Common myeloid progenitor, CD34-positive (primary cell): ENCODE measurements around the gene GSTP1.

Source experiments
- CTCF ChIA-PET: fragments of 350-600 bp; sonication (Branson Sonifier 250); formaldehyde crosslinking; loops from one replicate; lab custom pipeline; 2021; ENCODE audit warnings: antibody characterized with exemption; lab: Charles Lee
- POLR2A ChIA-PET: fragments of 350-600 bp; sonication (Branson Sonifier 250); formaldehyde crosslinking; loops from one replicate; lab custom pipeline; 2021; ENCODE audit warnings: antibody characterized with exemption; lab: Charles Lee
- DNase-seq, 3 donors: peaks; one replicate each; pipeline versions ENCODE4 v3.0.0 to v3.0.0-alpha.2; 2013
- H3K27ac ChIP-seq, 2 experiments: 1 replicate in 1 of 2; 2 replicates in 1 of 2; pipeline ENCODE4 v1.7.0; 2013; ENCODE audit warnings: inconsistent platforms in 2 of 2, low read length in 2 of 2, mild to moderate bottlenecking in 2 of 2, low read depth in 1 of 2, moderate library complexity in 1 of 2; ENCODE audit not compliant: severe bottlenecking in 2 of 2, insufficient read depth in 1 of 2, poor library complexity in 1 of 2
- H3K27me3 ChIP-seq, 5 experiments: replicated peaks in 2 of 5; 1 replicate in 3 of 5; 2 replicates in 2 of 5; pipeline versions ENCODE4 v1.6.1 to v1.7.0; 2013; ENCODE audit warnings: low read length in 4 of 5, mild to moderate bottlenecking in 2 of 5, moderate library complexity in 2 of 5, inconsistent platforms in 1 of 5; ENCODE audit not compliant: insufficient read depth in 5 of 5, control insufficient read depth in 4 of 5
- H3K36me3 ChIP-seq, 4 experiments: 1 replicate in 2 of 4; 2 replicates in 2 of 4; pipeline versions ENCODE4 v1.6.1 to v1.7.0; 2013; ENCODE audit warnings: low read length in 3 of 4, control low read depth in 1 of 4, mild to moderate bottlenecking in 1 of 4; ENCODE audit not compliant: control insufficient read depth in 4 of 4, insufficient read depth in 4 of 4
- H3K4me1 ChIP-seq, 4 experiments: 1 replicate in 3 of 4; 2 replicates in 1 of 4; pipeline versions ENCODE4 v1.6.1 to v1.7.1; 2013; ENCODE audit warnings: low read length in 3 of 4, mild to moderate bottlenecking in 3 of 4, control low read depth in 1 of 4, inconsistent platforms in 1 of 4, moderate library complexity in 1 of 4; ENCODE audit not compliant: control insufficient read depth in 4 of 4, insufficient read depth in 4 of 4; ENCODE audit errors: control extremely low read depth in 1 of 4
- H3K4me3 ChIP-seq, 7 experiments: 1 replicate in 4 of 7; 2 replicates in 3 of 7; pipeline versions ENCODE4 v1.5.1 to v1.7.0; 2013; ENCODE audit warnings: mild to moderate bottlenecking in 7 of 7, low read length in 6 of 7, moderate library complexity in 6 of 7, inconsistent platforms in 2 of 7, low read depth in 2 of 7, control low read depth in 1 of 7; ENCODE audit not compliant: insufficient read depth in 4 of 7, control insufficient read depth in 1 of 7; ENCODE audit errors: extremely low read depth in 1 of 7
- H3K9me3 ChIP-seq, 5 experiments: 1 replicate in 4 of 5; 2 replicates in 1 of 5; pipeline versions ENCODE4 v1.6.1 to v1.7.1; 2013; ENCODE audit warnings: low read length in 4 of 5, mild to moderate bottlenecking in 2 of 5, inconsistent platforms in 1 of 5, low read depth in 1 of 5, moderate library complexity in 1 of 5; ENCODE audit not compliant: control insufficient read depth in 4 of 5, insufficient read depth in 2 of 5; ENCODE audit errors: control extremely low read depth in 1 of 5
- WGBS: methylation state at CpG from one replicate; pipeline ENCODE4 v1.1.5; 2013; ENCODE audit not compliant: insufficient coverage; 5-methylcytosine and 5-hydroxymethylcytosine counted together

GSTP1 gene

DNA sequence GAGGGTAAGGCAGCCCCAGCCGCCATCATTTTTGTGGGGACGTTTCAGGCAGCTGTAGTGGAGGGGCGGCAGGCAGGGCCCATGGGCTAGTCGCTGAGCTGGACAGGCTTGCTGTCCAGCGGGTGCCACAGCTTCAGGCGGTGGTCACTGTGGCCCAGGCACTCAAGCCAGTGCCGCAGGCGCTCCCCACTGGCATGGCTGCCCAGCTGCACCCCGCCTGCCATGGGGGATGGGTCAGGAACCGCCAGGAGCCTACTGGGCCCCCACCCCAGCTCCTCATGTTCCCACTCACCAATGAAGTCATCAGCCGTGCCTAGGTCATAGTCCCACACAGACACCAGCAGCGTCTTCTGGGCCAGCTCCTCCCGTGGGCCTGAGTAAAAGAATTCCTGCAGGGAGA lies 29.1 kb downstream of the GSTP1 start:
- Histone ChIP-seq H3K4me3 (no peak overlapping the region), H3K27me3 (no peaks in the 10 kb centered on the region), H3K36me3 (peaks cover 2 to 52% (median 31%) of the 10 kb centered on the region in 4 experiments), H3K4me1 (peaks cover 0 to 37% (median 34%) of the 10 kb centered on the region in 4 experiments), H3K9me3 (no peaks in the 10 kb centered on the region), H3K27ac (no peak overlapping the region)
- CTCF ChIA-PET = interaction anchor here (0.8 to 8.7 kb wide), 4 partner anchors 17 to 188 kb away, joined by 3 to 81 read pairs (median 11); partner anchors contain the start of genes GSTP1 and NUDT8
- WGBS = 95% methylated on average over 10 of the region's 13 CpGs
- no peak for DNase-seq
- POLR2A ChIA-PET = no interaction called here

DNA sequence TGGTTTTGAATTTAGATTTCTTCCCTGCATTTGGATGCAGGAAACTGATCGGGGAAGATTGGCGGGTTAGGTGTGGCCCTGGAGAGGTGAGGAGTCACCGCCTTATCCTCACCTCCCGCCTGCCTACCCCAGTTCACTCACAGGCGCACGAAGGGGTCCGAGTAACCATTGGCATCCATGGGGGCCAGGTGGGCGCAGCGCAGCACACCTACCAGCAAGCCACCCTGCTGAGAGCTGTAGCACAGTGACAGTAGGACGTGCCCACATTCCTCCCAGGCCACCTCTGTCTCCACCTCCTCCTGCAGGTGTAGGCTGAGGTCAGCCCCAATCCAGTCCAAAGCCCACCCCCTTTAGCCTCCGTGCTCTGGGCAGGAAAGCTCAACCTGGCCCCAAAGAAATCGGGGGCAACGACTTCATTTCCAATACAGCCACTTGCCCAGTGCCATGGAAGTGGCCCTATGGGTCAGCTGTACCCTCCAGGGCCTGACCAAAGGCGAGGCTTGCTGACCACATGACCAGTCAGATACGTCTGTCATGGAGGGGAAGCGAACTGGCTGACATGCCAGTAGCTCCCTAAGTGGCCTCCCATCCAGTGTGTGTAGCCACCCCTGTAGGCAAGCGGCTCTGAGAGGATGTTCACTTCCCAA lies 29.8 kb downstream of the GSTP1 start:
- peak overlapping the region; percentile 28 to 74 for H3K27ac ChIP-seq
- peak overlapping the region in 3 of 7 experiments; percentile 36 to 71 (median 58) for H3K4me3 ChIP-seq
- peaks cover 0 to 33% (median 32%) of the 10 kb centered on the region in 4 experiments for H3K4me1 ChIP-seq
- CTCF ChIA-PET = interaction anchor here (0.8 to 8.7 kb wide), 12 partner anchors 9 to 187 kb away, joined by 3 to 81 read pairs (median 4); partner anchors contain the start of genes GSTP1 and NUDT8
- H3K36me3 ChIP-seq = peaks cover 2 to 48% (median 31%) of the 10 kb centered on the region in 4 experiments
- H3K9me3 ChIP-seq = no peaks in the 10 kb centered on the region
- H3K27me3 ChIP-seq = no peaks in the 10 kb centered on the region
- POLR2A ChIA-PET = no interaction called here
- DNase-seq = no peak
- WGBS = 77% methylated on average over 10 of the region's 17 CpGs

DNA sequence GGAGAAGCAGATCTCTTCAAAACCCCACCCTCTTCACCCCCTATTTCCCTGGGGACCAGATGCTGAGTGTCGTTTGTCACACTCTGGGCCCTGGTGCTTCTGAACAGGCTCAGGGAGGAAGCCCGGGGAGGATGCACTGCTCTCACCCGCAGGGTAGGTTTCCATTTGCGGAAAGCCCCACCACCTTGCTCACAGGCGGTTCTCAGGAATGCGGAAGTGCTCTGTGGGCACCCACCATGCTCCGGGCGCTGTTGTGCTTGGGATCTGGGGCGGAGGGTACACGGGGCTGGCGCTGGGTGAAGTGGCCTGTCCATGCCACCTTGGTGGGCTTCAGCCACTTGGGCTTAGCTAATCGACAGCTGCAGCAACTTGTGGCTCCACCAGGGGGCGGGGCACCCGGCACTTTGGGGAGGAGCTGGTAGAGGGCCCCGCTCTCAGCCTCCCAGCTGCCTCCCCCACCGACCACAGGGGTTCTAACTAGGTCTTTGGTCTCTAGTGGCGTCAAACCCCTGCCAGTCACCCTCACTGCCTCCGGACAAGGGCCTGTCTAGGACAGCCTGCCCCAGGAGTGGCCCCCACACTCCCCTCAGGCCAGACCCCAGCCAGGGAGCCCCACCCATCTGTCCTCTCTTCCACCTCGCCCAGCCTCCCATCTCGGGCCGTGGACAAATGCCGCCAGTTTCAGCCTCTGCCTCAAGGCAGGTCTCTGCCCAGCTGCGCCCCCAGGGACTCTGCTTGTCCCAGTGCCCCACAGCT lies 30.5 kb downstream of the GSTP1 start:
- POLR2A ChIA-PET = interaction anchor here (0.5 to 0.6 kb wide), 2 partner anchors 16 to 34 kb away, joined by 3 read pairs; no protein-coding TSS in a partner anchor
- WGBS = 11% methylated on average over 21 of the region's 23 CpGs
- CTCF ChIA-PET = interaction anchor here (0.9 to 8.7 kb wide), 16 partner anchors 10 to 84 kb away, joined by 3 to 81 read pairs (median 4); partner anchors contain the start of genes GSTP1 and NUDT8
- H3K4me1 ChIP-seq = peaks cover 0 to 33% (median 32%) of the 10 kb centered on the region in 4 experiments
- H3K36me3 ChIP-seq = peaks cover 2 to 41% (median 29%) of the 10 kb centered on the region in 4 experiments
- H3K4me3 ChIP-seq = peak overlapping the region in 5 of 7 experiments; percentile 29 to 71 (median 53)
- DNase-seq = peak; percentile 80 to 96 (median 94)
- H3K9me3 ChIP-seq = no peaks in the 10 kb centered on the region
- H3K27ac ChIP-seq = peak overlapping the region in 1 of 2 experiments; percentile 74
- H3K27me3 ChIP-seq = no peaks in the 10 kb centered on the region

DNA sequence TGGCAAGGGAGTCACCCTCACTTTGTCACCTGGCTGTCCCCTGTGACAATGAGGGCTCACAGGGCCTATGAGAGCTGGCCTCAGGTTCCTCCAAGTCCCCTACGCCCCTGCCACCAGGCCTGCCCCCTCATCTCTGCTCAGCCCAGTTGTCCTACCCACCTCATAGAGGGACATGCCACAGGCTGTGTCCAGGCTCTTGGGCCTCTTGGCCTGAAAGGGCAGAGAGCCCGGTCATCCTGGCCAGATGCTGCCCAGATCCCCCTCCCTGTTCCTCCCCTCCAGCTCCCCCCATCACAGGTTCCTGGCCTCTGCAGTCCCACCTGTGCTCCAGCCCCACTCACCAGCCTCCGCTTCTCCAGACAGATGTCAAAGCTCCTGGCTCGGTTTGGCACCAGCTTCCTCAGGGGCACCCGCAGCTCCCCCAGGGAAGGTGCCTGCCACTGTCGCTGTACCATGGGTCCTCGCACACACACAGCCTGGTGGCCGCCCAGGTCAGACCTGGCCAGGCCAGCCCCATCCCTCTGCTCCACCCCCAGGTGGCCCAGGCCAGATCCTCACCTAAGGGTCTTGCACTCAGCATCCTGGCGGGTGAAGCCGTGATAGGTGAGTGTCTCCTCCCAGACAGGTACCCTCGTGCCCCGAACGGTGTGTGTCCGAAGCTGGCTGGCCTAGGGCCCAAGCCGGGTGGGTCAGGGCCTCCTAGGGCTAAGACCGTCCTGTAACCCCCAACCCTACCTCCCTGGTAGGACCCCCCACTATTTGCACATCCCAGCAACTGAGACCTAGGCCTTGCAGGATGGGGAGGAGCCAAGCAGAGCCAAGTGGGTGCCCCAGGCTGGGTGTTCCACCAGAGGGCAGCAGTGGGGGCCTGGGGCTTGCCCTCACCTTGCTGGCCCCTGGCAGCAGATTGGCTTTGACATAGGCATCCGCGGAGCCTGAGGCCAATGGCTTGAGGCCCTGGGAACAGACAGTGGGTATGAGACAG lies 31.4 kb downstream of the GSTP1 start:
- Histone ChIP-seq H3K4me1 (peaks cover 0 to 33% (median 32%) of the 10 kb centered on the region in 4 experiments), H3K36me3 (peaks cover 2 to 32% (median 25%) of the 10 kb centered on the region in 4 experiments), H3K27me3 (no peaks in the 10 kb centered on the region), H3K27ac (peak overlapping the region in 1 of 2 experiments; percentile 74), H3K4me3 (peak overlapping the region in 2 of 7 experiments; percentile 53 to 71), H3K9me3 (no peaks in the 10 kb centered on the region)
- peak in 2 of 3 donors; percentile 61 to 63 for DNase-seq
- 92% methylated on average over 17 of the region's 18 CpGs for WGBS
- ChIA-PET POLR2A (interaction anchor here (0.5 to 0.8 kb wide), 3 partner anchors 17 to 35 kb away, joined by 3 to 4 read pairs (median 3); partner anchors contain the start of gene GSTP1), CTCF (interaction anchor here (0.9 to 8.7 kb wide), 15 partner anchors 9 to 83 kb away, joined by 3 to 81 read pairs (median 5); partner anchors contain the start of genes GSTP1, NUDT8 and TBX10)

DNA sequence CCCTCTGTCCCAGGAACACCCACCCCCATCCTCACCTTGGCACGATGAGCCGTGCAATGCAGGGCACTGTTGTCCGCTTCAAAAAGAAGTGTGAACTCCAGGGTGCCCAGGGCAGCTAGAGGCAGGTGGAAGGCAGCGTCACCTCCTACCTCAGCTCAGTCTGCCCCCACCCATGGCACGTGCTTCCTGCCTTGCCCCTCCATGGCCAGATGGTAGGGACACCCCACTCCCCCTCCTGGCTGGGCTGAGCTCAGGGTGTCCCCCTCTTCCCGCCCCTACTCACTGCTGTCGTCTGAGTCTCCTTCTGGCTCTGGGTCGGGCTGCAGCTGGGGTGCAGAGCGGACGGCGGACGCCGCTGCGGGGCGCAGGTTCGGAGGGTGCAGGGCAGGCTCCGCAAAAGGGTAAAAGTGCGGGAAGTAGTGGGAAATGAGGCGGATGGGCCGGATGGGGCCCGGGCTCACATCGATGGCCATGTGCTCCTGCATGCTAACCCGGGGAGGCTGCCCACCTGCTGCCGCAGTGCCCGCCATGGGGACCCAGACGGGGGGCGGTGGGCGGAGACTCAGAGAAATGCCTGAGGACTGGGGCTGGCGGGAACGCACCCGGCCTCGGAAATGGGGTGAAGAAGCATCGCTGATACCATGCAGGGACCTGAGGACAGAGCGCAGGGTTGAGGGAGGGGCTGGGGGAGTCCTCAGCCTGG lies 32.3 kb downstream of the GSTP1 start:
- DNase-seq = peak in 2 of 3 donors; percentile 38 to 57
- H3K36me3 ChIP-seq = peaks cover 2 to 24% (median 18%) of the 10 kb centered on the region in 4 experiments
- H3K9me3 ChIP-seq = no peaks in the 10 kb centered on the region
- H3K4me3 ChIP-seq = peak overlapping the region in 1 of 7 experiments; percentile 53
- POLR2A ChIA-PET = interaction anchor here (0.8 to 0.9 kb wide), 2 partner anchors 12 to 33 kb away, joined by 3 to 4 read pairs; partner anchors contain the start of gene GSTP1
- CTCF ChIA-PET = interaction anchor here (1.4 to 8.7 kb wide), 7 partner anchors 14 to 46 kb away, joined by 3 to 81 read pairs (median 6); partner anchors contain the start of genes GSTP1, NUDT8 and TBX10
- no peak overlapping the region for H3K27ac ChIP-seq
- H3K4me1 ChIP-seq = peaks cover 0 to 33% (median 32%) of the 10 kb centered on the region in 4 experiments
- no peaks in the 10 kb centered on the region for H3K27me3 ChIP-seq
- 62% methylated on average over 30 of the region's 34 CpGs for WGBS
